Measurements from ENCODE around the gene ZNF341. TPM values are rescaled to one million over a fixed set of nuclear protein-coding genes. Genes with fewer than 3 reads are reported as not detected.

The ZNF341 gene
- total and polyA plus RNA-seq, 9 of the 15 experiments (the other 6 are each of a cell fraction or from before 2014, with no cell fraction given): 0.08 to 2.6 (median 1.0) TPM

- TF ChIP-seq MGA (IDR thresholded peaks at IDR 0.05) (peak; percentile 86), ZNF212 (CRISPR knock-in tag; IDR thresholded peaks at IDR 0.05) (no peak), ILF3 (IDR thresholded peaks at IDR 0.05; ENCODE audit: borderline replicate concordance) (no peak), SPI1 (IDR thresholded peaks at IDR 0.05; ENCODE audit: borderline replicate concordance, low read depth, low read length) (no peak), ZNF318 (IDR thresholded peaks at IDR 0.05; ENCODE audit: borderline replicate concordance in 1 of 2, low read depth in 1 of 2) (no peak)
These were observed 11.6 kb upstream of the ZNF341 start, which contains the start of gene PXMP4 (continued) for GRCh38 chr20:33719989-33720709.

Data from K562 (cell line).